C4-2B (cell line): ENCODE data around the gene RALGAPA2.
"Not testable (repeated sequence)": the region's sequence is repeated elsewhere in the genome, so short reads cannot be mapped to it uniquely, and the experiment has no call there.

Source experiments
- H3K27ac ChIP-seq: fragments of 450-650 bp; 2 replicates; pipeline ENCODE4 v1.5.1; 2017
- ZFX ChIP-seq: fragments of 450-650 bp; IDR thresholded peaks from 2 replicates; pipeline ENCODE4 v1.6.1; 2017
- TF ChIP-seq, protein P1 (sequence below): fragments of 450-650 bp; conservative IDR thresholded peaks from 2 replicates; pipeline ENCODE4 v1.5.1; 2017; ENCODE audit warnings: mild to moderate bottlenecking

RALGAPA2 gene

DNA sequence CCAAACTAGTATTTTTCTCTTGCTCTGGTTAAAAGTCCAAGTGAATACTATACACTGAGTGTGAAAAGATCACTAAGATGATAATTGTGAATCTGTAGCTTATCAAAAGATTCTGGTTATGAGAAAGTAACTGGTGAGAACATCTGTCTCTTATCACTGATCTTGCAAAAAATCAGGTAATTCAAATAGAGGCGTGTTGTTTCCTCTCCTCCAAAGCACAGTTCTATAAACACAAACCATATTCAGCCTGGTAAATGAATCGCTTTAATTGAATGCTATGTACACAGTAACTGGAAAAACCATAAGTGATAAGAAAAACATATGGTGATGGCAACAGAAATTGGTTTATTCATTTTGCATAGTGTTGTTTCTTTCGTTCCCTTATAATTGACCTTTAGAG, 161.0 kb downstream of the RALGAPA2 start:
- no peak overlapping the region for H3K27ac ChIP-seq
- TF ChIP-seq, protein P1, sequence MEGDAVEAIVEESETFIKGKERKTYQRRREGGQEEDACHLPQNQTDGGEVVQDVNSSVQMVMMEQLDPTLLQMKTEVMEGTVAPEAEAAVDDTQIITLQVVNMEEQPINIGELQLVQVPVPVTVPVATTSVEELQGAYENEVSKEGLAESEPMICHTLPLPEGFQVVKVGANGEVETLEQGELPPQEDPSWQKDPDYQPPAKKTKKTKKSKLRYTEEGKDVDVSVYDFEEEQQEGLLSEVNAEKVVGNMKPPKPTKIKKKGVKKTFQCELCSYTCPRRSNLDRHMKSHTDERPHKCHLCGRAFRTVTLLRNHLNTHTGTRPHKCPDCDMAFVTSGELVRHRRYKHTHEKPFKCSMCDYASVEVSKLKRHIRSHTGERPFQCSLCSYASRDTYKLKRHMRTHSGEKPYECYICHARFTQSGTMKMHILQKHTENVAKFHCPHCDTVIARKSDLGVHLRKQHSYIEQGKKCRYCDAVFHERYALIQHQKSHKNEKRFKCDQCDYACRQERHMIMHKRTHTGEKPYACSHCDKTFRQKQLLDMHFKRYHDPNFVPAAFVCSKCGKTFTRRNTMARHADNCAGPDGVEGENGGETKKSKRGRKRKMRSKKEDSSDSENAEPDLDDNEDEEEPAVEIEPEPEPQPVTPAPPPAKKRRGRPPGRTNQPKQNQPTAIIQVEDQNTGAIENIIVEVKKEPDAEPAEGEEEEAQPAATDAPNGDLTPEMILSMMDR: no peak

DNA sequence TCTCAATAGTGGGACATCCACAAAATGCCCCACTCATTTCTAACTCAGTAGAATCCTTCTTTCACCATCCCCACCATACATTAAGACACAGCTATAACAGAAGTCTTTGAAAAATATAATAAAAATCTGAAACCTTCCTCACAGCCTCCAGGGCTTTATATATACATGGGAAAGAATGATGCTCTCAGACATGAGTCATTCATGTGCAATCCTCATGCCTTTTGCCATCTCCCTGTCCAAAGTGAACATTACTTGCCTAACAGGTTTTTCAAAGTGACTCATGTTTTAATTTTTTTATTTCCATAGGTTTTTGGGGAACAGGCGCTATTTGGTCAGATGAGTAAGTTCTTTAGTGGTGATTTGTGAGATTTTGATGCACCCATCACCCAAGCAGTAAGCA, 162.7 kb downstream of the RALGAPA2 start:
- no peak overlapping the region for H3K27ac ChIP-seq
- no peak for TF ChIP-seq ZFX
- TF ChIP-seq, protein P1: no peak

GRCh38 chr20:20549267-20549612, 163.2 kb downstream of the RALGAPA2 start:
- H3K27ac ChIP-seq: no peak overlapping the region
- TF ChIP-seq ZFX: no peak
- TF ChIP-seq, protein P1: no peak

DNA sequence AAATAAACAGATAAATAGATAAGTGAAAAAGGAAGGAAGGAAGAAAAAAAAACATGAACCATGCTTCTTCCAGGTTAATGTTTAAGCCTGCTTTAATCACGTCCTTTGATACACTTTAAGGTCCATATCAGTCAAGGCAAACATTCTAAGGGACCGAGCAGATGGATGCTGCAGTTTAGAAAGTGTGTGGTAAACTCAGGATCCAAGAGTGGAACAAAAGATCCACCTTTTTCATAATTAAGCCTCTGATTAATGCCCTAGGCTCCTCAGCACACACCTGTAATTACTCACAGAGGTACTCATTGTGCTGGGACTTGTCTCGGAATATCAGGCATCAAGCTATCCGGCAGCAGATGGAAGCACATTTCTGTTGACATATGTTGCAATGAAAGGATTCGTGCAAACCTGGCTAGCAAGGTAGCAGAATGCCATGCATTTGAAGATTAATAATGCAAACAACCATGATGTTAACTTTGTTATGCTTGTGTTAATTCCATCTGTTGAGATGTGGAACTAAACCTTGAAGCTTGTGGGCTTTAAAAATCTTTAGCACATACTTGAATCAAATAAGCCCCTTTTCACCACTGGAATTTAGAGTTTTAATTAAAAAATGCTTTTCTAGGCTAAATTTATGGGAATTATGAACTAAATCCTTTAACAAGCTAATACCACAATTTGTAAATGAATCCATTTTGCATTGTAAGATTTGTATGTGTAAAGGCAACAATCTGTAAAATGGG, 163.7 kb downstream of the RALGAPA2 start:
- no peak overlapping the region for H3K27ac ChIP-seq
- TF ChIP-seq, protein P1: no peak
- no peak for TF ChIP-seq ZFX

DNA sequence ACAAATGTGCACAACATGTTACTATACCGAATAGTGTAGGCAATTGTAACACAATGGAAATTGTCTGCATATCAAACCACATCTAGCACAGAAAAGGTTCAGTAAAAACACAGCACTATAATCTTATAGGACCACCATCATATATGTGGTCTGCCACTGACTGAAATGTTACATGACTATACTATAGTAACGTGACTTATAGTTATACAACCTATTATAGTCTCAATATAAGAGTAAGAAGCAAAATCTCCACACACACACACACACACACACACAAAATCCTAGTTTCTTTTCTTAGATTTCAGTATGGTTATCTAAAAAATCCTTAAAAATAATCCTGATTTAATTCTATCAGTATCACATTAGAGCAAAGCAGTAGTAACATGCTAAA, 164.6 kb downstream of the RALGAPA2 start:
- H3K27ac ChIP-seq: no peak overlapping the region

GRCh38 chr20:20547221-20547875, 165.1 kb downstream of the RALGAPA2 start:
- no peak overlapping the region for H3K27ac ChIP-seq
- TF ChIP-seq, protein P1: no peak

More for the DNA sequence above, 164.6 kb downstream of the RALGAPA2 start:
- TF ChIP-seq, protein P1: no peak
- no peak for TF ChIP-seq ZFX

- TF ChIP-seq, protein P1: no peak
- TF ChIP-seq ZFX: no peak
- H3K27ac ChIP-seq: no peak overlapping the region
Observed at GRCh38 chr20:20546402-20546801, 166.0 kb downstream of the RALGAPA2 start.

DNA sequence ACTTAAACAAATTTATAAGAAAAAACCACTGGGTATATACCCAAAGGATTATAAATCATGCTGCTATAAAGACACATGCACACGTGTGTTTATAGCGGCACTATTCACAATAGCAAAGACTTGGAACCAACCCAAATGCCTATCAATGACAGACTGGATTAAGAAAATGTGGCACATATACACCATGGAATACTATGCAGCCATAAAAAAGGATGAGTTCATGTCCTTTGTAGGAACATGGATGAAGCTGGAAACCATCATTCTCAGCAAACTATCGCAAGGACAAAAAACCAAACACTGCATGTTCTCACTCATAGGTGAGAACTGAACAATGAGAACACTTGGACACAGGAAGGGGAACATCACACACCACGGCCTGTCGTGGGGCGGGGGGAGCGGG, 169.1 kb downstream of the RALGAPA2 start:
- H3K27ac ChIP-seq: not testable (repeated sequence)
